SH-SY5Y (cell line): ENCODE measurements around the gene TRAPPC2L.

ENCODE experiments used
- GATA2 ChIP-seq: IDR thresholded peaks from 2 replicates; pipeline ENCODE4 v1.6.1; 2011; ENCODE audit warnings: mild to moderate bottlenecking, low read depth, low read length
- GATA3 ChIP-seq: IDR thresholded peaks from 2 replicates; pipeline ENCODE4 v1.6.1; 2011; ENCODE audit warnings: low read depth, mild to moderate bottlenecking, low read length, moderate library complexity

Gene TRAPPC2L

GRCh38 chr16:88814144-88814502 lies 42.8 kb upstream of the TRAPPC2L start:
- no peak for TF ChIP-seq GATA2
- TF ChIP-seq GATA3 = no peak

GRCh38 chr16:88815227-88815626 lies 41.7 kb upstream of the TRAPPC2L start:
- TF ChIP-seq GATA2 (no peak), GATA3 (no peak)

GRCh38 chr16:88815901-88816589 lies 40.9 kb upstream of the TRAPPC2L start:
- TF ChIP-seq GATA3 (no peak), GATA2 (no peak)

GRCh38 chr16:88816736-88817535 lies 40.0 kb upstream of the TRAPPC2L start:
- TF ChIP-seq GATA3 = no peak
- TF ChIP-seq GATA2 = no peak

- no peak for TF ChIP-seq GATA3
- no peak for TF ChIP-seq GATA2
Observed at GRCh38 chr16:88817785-88818574, 38.9 kb upstream of the TRAPPC2L start.

GRCh38 chr16:88818575-88818874 lies 38.4 kb upstream of the TRAPPC2L start:
- TF ChIP-seq GATA2 = no peak

GRCh38 chr16:88819126-88819525 lies 37.8 kb upstream of the TRAPPC2L start:
- TF ChIP-seq GATA3 (no peak), GATA2 (no peak)

GRCh38 chr16:88820385-88821025 lies 36.4 kb upstream of the TRAPPC2L start:
- TF ChIP-seq GATA3 = no peak
- no peak for TF ChIP-seq GATA2

- TF ChIP-seq GATA2 = no peak
Observed at GRCh38 chr16:88821168-88821850, 35.6 kb upstream of the TRAPPC2L start.

- TF ChIP-seq GATA3 (no peak), GATA2 (no peak)
Observed at GRCh38 chr16:88822281-88823040, 34.5 kb upstream of the TRAPPC2L start.

GRCh38 chr16:88824256-88825077 lies 32.5 kb upstream of the TRAPPC2L start:
- TF ChIP-seq GATA3 (no peak), GATA2 (no peak)

GRCh38 chr16:88825146-88825545 lies 31.8 kb upstream of the TRAPPC2L start:
- TF ChIP-seq GATA2 (no peak), GATA3 (no peak)
